Uterus (tissue), 2 donors: ENCODE results near the gene TMTC3.

Experiments
- POLR2A ChIP-seq, 2 donors: fragments of 450-650 bp; IDR thresholded peaks; one replicate each; pipeline ENCODE4 v1.6.1; 2016; ENCODE audit warnings: antibody characterized with exemption in 2 of 2, mild to moderate bottlenecking in 1 of 2, moderate library complexity in 1 of 2
- TF ChIP-seq, protein P1 (sequence below), 4 experiments: fragments of 200-600 bp in 2 of 4; fragments of 450-650 bp in 2 of 4; sonication (generic) in 2 of 4; IDR thresholded peaks; one replicate each; pipeline ENCODE4 v1.5.1; 2016 to 2019; ENCODE audit warnings: antibody characterized with exemption in 4 of 4, mild to moderate bottlenecking in 2 of 4, moderate library complexity in 1 of 4

DNA sequence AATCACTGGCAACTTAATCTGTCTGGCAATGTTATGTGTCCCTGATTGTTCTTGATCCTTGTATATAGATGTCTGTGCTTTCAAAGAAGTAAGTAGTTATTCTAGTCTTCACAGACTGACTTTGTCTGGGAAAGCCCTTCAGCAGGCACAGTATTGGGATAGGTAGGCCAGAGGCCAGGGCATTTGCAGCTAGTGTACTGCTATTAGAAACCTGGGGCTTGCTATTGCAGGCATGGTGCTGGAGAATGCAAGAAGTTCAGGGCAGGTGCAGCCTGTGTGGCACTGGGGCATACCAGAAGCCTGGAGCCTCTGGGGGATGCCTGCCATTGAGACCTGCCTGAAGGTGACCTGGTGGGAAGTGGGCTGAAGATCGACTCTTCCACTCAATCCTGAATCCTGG is 96.3 kb downstream of the TMTC3 start:
- TF ChIP-seq, protein P1, sequence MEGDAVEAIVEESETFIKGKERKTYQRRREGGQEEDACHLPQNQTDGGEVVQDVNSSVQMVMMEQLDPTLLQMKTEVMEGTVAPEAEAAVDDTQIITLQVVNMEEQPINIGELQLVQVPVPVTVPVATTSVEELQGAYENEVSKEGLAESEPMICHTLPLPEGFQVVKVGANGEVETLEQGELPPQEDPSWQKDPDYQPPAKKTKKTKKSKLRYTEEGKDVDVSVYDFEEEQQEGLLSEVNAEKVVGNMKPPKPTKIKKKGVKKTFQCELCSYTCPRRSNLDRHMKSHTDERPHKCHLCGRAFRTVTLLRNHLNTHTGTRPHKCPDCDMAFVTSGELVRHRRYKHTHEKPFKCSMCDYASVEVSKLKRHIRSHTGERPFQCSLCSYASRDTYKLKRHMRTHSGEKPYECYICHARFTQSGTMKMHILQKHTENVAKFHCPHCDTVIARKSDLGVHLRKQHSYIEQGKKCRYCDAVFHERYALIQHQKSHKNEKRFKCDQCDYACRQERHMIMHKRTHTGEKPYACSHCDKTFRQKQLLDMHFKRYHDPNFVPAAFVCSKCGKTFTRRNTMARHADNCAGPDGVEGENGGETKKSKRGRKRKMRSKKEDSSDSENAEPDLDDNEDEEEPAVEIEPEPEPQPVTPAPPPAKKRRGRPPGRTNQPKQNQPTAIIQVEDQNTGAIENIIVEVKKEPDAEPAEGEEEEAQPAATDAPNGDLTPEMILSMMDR (IDR thresholded peaks at IDR 0.05): no peak
- TF ChIP-seq POLR2A (IDR thresholded peaks at IDR 0.05): no peak
